DOHH2 (cell line): Measurements from ENCODE around the gene ALDH18A1.

Source experiments
- H3F3A ChIP-seq: fragments of 200-600 bp; sonication (generic), shearing (Covaris generic); 2 replicates; pipeline ENCODE4 v1.6.0; 2016; ENCODE audit warnings: antibody characterized with exemption, mild to moderate bottlenecking; ENCODE audit not compliant: control insufficient read depth, insufficient read depth
- H3K27ac ChIP-seq: fragments of 200-600 bp; sonication (generic); 2 replicates; pipeline ENCODE4 v1.5.1; 2014; ENCODE audit warnings: low read depth, mild to moderate bottlenecking, low read length, moderate library complexity
- H3K27me3 ChIP-seq: fragments of 200-600 bp; sonication (generic); 2 replicates; pipeline ENCODE4 v1.6.1; 2014; ENCODE audit warnings: mild to moderate bottlenecking, low read length, mixed read lengths; ENCODE audit not compliant: control insufficient read depth
- H3K36me3 ChIP-seq: fragments of 200-600 bp; sonication (generic); 2 replicates; pipeline ENCODE4 v1.6.1; 2014; ENCODE audit warnings: mild to moderate bottlenecking, low read length, moderate library complexity, mixed read lengths; ENCODE audit not compliant: control insufficient read depth
- H3K4me1 ChIP-seq: fragments of 200-600 bp; sonication (generic); 2 replicates; pipeline ENCODE4 v1.6.1; 2014; ENCODE audit warnings: mild to moderate bottlenecking, low read length, mixed read lengths; ENCODE audit not compliant: control insufficient read depth
- H3K4me2 ChIP-seq: fragments of 200-600 bp; sonication (generic); 2 replicates; pipeline ENCODE4 v1.6.0; 2014; ENCODE audit warnings: mild to moderate bottlenecking, low read length, moderate library complexity
- H3K4me3 ChIP-seq: fragments of 200-600 bp; sonication (generic); 2 replicates; pipeline ENCODE4 v1.5.1; 2014; ENCODE audit warnings: mild to moderate bottlenecking, low read length, mixed read lengths
- H3K79me2 ChIP-seq: fragments of 200-600 bp; sonication (generic); 2 replicates; pipeline ENCODE4 v1.6.1; 2014; ENCODE audit warnings: mild to moderate bottlenecking, low read length, mixed read lengths; ENCODE audit not compliant: control insufficient read depth
- H3K9me2 ChIP-seq: fragments of 200-600 bp; sonication (generic); replicated peaks from 2 replicates; pipeline ENCODE4 v1.6.1; 2014; ENCODE audit warnings: mild to moderate bottlenecking, low read length, mixed read lengths; ENCODE audit not compliant: control insufficient read depth
- H3K9me3 ChIP-seq: fragments of 200-600 bp; sonication (generic); 2 replicates; pipeline ENCODE4 v1.6.1; 2014; ENCODE audit warnings: antibody characterized with exemption, low read length, mixed read lengths; ENCODE audit not compliant: control insufficient read depth, insufficient read depth
- H4K20me1 ChIP-seq: fragments of 200-600 bp; sonication (generic); 2 replicates; pipeline ENCODE4 v1.6.0; 2014; ENCODE audit warnings: low read depth, mild to moderate bottlenecking, antibody characterized with exemption, low read length, moderate library complexity; ENCODE audit not compliant: control insufficient read depth, insufficient read depth
- EZH2phosphoT487 ChIP-seq: fragments of 200-600 bp; sonication (generic); IDR thresholded peaks from 2 replicates; pipeline ENCODE4 v1.6.1; 2017; ENCODE audit warnings: borderline replicate concordance, mild to moderate bottlenecking, antibody characterized with exemption, low read length, moderate library complexity, mixed read lengths
- TF ChIP-seq, protein P1 (sequence below): fragments of 200-600 bp; sonication (generic); IDR thresholded peaks from one replicate; pipeline ENCODE4 v1.5.1; 2014; ENCODE audit warnings: antibody characterized with exemption, mild to moderate bottlenecking, low read depth, low read length; ENCODE audit not compliant: poor library complexity, severe bottlenecking

The ALDH18A1 gene

DNA sequence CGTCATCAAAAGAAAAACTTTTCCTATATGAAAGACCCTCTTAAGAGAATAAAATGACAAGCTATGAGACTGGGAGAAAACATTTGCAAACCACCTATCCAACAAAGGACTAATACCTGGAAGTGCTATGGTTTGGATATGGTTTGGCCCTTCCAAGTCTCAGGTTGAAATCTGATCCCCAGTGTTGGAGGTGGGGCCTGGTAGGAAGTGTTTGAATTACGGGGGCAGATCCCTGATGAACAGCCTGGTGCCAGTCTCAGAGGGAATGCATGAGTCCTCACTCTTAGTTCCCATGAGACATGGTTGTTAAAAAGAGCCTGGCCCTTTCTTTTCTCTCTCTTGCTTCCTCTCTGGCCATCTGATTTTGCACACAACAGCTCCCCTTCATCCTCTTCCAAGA, 6.3 kb downstream of the ALDH18A1 start:
- H3K27me3 ChIP-seq = no peaks in the 10 kb centered on the region
- peaks cover 15% of the 10 kb centered on the region for H3K4me1 ChIP-seq
- no peak overlapping the region for H3K4me3 ChIP-seq
- H3K27ac ChIP-seq = no peak overlapping the region
- peaks cover 93% of the 10 kb centered on the region for H3K79me2 ChIP-seq
- peaks cover 90% of the 10 kb centered on the region for H3K36me3 ChIP-seq
- H3K9me3 ChIP-seq = no peaks in the 10 kb centered on the region
- peaks cover 11% of the 10 kb centered on the region; the same call in 1 of the 2 replicates for H4K20me1 ChIP-seq
- no peak for TF ChIP-seq EZH2phosphoT487
- TF ChIP-seq, protein P1, sequence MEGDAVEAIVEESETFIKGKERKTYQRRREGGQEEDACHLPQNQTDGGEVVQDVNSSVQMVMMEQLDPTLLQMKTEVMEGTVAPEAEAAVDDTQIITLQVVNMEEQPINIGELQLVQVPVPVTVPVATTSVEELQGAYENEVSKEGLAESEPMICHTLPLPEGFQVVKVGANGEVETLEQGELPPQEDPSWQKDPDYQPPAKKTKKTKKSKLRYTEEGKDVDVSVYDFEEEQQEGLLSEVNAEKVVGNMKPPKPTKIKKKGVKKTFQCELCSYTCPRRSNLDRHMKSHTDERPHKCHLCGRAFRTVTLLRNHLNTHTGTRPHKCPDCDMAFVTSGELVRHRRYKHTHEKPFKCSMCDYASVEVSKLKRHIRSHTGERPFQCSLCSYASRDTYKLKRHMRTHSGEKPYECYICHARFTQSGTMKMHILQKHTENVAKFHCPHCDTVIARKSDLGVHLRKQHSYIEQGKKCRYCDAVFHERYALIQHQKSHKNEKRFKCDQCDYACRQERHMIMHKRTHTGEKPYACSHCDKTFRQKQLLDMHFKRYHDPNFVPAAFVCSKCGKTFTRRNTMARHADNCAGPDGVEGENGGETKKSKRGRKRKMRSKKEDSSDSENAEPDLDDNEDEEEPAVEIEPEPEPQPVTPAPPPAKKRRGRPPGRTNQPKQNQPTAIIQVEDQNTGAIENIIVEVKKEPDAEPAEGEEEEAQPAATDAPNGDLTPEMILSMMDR = no peak
- H3K9me2 ChIP-seq = no peaks in the 10 kb centered on the region
- H3F3A ChIP-seq = no peaks in the 10 kb centered on the region
- no peak overlapping the region for H3K4me2 ChIP-seq

DNA sequence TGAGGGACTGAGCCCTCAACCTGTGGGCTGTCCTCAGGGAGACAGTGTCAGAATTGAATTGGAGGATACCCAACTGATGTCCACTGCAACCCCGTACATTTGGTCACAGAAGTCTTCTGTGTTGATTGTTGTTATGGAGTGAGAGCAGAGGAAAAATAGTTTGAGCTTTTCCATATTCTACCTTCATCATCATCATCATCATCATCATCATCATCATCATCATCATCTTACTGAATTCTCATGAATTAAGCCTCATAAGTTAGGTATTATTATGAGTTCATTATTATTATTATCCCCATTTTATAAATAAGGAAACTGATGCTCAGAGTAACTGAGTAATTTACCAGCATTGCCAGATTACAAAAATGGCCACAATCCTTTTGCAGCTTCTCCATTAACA, 8.4 kb downstream of the ALDH18A1 start:
- H3K4me1 ChIP-seq = peaks cover 7% of the 10 kb centered on the region
- H3K27me3 ChIP-seq = no peaks in the 10 kb centered on the region
- H3K4me3 ChIP-seq = no peak overlapping the region
- H3K4me2 ChIP-seq = no peak overlapping the region
- no peaks in the 10 kb centered on the region for H3F3A ChIP-seq
- no peaks in the 10 kb centered on the region for H3K9me3 ChIP-seq
- peaks cover 11% of the 10 kb centered on the region; the same call in 1 of the 2 replicates for H4K20me1 ChIP-seq
- no peak for TF ChIP-seq EZH2phosphoT487
- TF ChIP-seq, protein P1 = no peak
- H3K27ac ChIP-seq = no peak overlapping the region
- H3K36me3 ChIP-seq = peaks cover 91% of the 10 kb centered on the region
- peaks cover 85% of the 10 kb centered on the region for H3K79me2 ChIP-seq
- H3K9me2 ChIP-seq = no peaks in the 10 kb centered on the region

DNA sequence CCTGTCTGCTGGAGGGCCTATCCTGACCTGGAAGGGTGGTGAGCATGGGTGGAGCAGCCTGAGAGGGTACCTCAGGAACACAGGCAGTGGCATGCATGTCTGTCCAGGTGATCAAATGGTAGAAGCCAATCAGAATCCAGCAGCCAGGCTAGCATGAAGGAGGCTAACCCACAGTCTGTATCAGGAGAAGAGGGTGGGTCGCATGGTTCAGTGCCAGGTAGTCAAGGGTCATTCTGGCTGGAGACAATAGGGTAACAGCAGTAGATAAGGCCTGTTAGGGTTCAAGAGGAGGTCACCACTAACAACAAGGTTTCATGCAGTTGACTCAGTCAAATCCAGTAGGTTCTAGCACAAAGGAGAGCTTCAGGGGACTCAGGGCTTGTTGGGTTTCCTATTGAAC, 10.4 kb downstream of the ALDH18A1 start:
- H3K27ac ChIP-seq = no peak overlapping the region
- H3F3A ChIP-seq = no peaks in the 10 kb centered on the region
- H3K4me2 ChIP-seq = no peak overlapping the region
- peaks cover 67% of the 10 kb centered on the region for H3K79me2 ChIP-seq
- no peaks in the 10 kb centered on the region for H3K9me2 ChIP-seq
- no peak overlapping the region for H3K4me3 ChIP-seq
- H3K27me3 ChIP-seq = no peaks in the 10 kb centered on the region
- peaks cover 11% of the 10 kb centered on the region; the same call in 1 of the 2 replicates for H4K20me1 ChIP-seq
- peaks cover 7% of the 10 kb centered on the region for H3K4me1 ChIP-seq
- H3K36me3 ChIP-seq = peaks cover 89% of the 10 kb centered on the region
- no peaks in the 10 kb centered on the region for H3K9me3 ChIP-seq
- TF ChIP-seq, protein P1 = no peak
- TF ChIP-seq EZH2phosphoT487 = no peak
